ENCODE measurements around the gene CCSAP.
"Not testable (repeated sequence)": the region's sequence is repeated elsewhere in the genome, so short reads cannot be mapped to it uniquely, and the experiment has no call there.

Gene CCSAP

DNA sequence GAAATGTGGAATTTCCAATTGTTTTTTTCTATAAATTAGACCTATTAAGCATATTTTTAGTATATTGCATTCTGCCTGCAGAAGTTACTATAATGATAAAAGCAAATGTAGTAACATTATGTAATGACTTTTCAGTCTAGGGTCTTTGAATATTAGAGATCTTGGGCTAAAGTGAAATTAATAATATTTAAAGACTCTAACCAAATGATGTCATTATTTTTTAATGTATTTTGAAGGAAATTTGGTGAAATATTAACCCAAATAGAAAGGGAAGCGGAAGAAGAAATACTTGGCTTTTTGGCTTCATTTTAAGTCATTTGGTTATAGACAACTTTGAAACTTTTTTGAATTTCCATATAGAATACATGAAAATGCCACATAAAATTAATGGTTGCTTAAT, 45.1 kb downstream of the CCSAP start:
- DNase-seq (ENCODE audit: low spot score): no peak
- TF ChIP-seq, protein P1, sequence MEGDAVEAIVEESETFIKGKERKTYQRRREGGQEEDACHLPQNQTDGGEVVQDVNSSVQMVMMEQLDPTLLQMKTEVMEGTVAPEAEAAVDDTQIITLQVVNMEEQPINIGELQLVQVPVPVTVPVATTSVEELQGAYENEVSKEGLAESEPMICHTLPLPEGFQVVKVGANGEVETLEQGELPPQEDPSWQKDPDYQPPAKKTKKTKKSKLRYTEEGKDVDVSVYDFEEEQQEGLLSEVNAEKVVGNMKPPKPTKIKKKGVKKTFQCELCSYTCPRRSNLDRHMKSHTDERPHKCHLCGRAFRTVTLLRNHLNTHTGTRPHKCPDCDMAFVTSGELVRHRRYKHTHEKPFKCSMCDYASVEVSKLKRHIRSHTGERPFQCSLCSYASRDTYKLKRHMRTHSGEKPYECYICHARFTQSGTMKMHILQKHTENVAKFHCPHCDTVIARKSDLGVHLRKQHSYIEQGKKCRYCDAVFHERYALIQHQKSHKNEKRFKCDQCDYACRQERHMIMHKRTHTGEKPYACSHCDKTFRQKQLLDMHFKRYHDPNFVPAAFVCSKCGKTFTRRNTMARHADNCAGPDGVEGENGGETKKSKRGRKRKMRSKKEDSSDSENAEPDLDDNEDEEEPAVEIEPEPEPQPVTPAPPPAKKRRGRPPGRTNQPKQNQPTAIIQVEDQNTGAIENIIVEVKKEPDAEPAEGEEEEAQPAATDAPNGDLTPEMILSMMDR (IDR thresholded peaks at IDR 0.05; ENCODE audit: extremely low read depth, missing control alignments): no peak

DNA sequence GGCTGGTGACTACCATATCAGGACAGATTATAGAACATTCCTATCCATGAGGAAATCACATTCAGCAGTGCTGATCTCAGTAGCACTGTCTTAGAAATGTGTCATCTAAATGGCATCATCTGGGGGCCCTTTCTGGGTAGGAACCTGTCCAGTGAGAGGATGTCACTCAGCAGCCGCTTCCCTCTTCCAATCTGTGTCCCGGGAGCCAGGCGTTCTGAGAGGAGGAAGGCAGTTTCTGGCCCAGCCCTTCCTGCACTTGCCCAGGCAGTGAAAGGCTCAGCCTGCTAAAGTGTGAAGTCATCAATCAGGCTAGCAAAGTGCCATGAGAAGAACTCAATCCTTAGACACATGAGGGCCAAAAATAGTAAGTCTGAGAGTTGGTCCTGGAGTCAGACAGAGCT, 46.3 kb downstream of the CCSAP start:
- DNase-seq (ENCODE audit: low spot score): no peak
- TF ChIP-seq, protein P1 (IDR thresholded peaks at IDR 0.05; ENCODE audit: extremely low read depth, missing control alignments): no peak

DNA sequence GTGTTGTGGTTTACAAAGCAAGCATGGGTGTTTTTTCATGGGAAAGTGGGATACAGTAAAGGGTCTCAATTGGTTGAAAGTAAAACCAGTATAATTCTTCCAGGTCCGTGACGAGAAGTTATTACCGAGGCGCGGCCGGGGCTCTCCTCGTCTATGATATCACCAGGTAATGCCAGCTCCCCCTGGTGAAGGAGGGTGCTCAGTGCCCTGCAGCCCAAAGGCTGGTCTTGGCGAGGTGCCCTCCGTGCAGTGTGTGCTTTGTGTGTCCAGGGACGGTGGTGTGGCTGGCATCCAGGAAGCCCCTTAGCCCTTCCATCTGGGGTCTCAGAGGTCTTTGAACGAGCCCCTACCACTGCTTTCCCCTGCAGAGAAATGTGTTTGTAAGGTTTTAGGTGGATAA, 47.1 kb downstream of the CCSAP start:
- DNase-seq (ENCODE audit: low spot score): no peak
- TF ChIP-seq, protein P1 (IDR thresholded peaks at IDR 0.05; ENCODE audit: extremely low read depth, missing control alignments): no peak

DNA sequence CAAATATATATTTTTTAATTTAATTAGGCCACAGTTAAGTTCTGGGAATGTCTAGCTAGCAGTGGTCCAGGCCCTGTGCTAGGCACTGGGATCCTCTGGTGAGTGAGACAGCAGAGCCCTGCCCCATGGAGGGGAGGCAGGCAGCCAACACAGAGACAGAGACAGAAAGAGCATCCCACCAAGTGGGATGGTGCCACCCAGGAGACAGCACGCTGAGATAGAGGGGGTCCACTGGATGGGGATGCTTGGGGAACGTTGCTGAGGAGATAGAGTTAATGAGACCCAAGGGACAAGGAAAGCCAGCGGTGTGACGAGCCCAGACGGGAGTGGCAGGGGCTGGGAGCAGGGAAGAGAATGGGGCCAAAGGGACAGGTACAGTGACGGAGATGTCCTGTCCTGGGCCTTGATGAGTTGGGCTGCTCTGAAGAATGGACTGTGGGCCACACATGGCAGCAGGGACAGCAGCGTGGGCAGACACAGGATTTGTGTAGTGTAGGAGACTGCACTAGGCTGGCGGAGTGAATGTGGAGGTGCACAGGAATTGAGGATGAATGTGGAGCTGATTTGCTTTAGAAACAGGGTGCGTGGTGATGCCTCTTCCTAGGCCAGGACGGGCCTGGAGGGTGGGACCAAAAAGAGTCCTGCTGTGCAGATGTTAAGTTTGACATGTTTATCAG, 49.2 kb downstream of the CCSAP start:
- TF ChIP-seq, protein P1 (IDR thresholded peaks at IDR 0.05; ENCODE audit: extremely low read depth, missing control alignments): no peak
- no peak for DNase-seq (ENCODE audit: low spot score)

DNA sequence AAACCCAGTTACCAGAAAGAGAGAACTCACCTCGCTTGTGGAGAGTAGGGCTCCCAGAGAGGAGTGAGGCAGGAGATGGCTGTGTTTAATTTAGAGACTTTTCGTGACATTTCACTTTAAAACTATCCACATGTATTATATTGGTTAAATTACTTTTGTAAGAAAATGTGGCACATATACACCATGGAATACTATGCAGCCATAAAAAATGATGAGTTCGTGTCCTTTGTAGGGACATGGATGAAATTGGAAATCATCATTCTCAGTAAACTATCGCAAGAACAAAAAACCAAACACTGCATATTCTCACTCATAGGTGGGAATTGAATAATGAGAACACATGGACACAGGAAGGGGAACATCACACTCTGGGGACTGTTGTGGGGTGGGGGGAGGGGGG, 51.2 kb downstream of the CCSAP start:
- not testable (repeated sequence) for DNase-seq (ENCODE audit: low spot score)

DNA sequence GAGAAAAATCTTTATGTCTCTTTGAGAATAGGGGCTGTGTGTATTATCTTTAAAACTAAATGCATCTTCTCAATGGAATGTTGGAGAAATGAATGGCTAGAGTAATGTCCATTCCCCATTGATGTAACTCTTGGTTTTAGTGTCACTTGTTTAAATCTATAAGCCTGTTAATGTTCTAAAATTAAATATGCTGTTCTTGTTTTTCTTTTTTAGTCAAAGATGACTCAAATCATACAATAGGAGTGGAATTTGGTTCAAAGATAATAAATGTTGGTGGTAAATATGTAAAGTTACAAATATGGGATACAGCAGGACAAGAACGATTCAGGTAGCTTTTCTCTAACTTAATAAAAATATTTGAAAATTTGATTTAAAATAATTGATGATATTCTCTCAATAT, 54.3 kb downstream of the CCSAP start:
- TF ChIP-seq, protein P1 (IDR thresholded peaks at IDR 0.05; ENCODE audit: extremely low read depth, missing control alignments): no peak
- no peak for DNase-seq (ENCODE audit: low spot score)

DNA sequence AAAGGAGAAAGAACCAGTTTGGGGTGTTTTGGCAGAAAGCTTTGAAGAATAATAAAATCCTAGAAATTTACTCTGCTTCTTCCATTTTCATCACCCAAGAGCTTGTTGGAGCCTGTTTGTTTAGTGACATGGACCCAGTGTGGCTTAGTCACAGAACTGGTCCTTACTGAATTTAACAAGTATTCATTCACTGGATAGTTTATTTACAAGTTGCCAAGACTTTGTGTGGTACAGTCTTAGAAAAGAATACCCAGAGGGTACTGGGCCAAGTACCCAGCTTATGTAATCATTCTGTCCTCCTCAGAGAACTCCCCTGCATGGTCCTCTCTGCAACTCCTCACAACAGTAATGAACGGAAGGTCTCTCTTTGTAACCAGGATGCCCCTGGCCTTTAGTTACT, 55.6 kb downstream of the CCSAP start:
- DNase-seq (ENCODE audit: low spot score): no peak
- TF ChIP-seq, protein P1 (IDR thresholded peaks at IDR 0.05; ENCODE audit: extremely low read depth, missing control alignments): no peak

DNA sequence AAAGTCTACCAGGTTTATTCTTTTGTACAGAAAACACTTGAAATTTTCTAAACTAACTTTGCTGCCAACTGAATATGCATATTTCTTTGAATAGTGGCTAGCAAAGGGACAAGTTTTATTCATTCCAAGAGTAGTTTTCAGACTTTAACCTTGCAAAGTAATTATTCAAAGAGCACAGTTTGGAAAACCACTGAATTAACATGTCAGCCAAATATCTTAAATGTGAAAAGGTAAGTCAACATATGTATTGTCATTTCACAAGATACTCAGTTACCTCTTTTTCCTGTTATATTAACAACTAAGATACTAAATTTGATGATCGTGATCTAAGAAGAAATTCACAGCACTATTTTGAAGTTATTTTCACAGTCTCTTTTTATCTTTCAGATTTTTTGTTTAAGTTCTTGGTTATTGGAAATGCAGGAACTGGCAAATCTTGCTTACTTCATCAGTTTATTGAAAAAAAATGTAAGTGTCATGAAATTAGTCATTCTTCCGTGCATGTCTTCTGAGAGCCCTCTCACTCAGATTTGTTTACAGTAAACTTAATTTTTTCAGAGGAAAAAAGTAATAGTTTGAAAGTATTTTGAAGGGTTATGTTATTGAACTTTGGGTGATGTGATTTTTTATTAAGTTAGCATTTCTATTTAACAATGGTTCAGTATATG, 56.6 kb downstream of the CCSAP start:
- no peak for DNase-seq (ENCODE audit: low spot score)
- TF ChIP-seq, protein P1 (IDR thresholded peaks at IDR 0.05; ENCODE audit: extremely low read depth, missing control alignments): no peak
